Neural progenitor cell (in vitro differentiated cells): Measurements from ENCODE around the gene SPINT3. TPM values are rescaled to one million over a fixed set of nuclear protein-coding genes. Genes with fewer than 3 reads are reported as not detected.

Experiments
- DNase-seq: peaks from one replicate; pipeline ENCODE4 v3.0.0-alpha.2; 2016; ENCODE audit warnings: low spot score
- H2AFZ ChIP-seq: fragments of 200-600 bp; sonication (generic); replicated peaks from 2 replicates; pipeline ENCODE4 v1.6.1; 2016; ENCODE audit warnings: antibody characterized with exemption
- H3F3A ChIP-seq: fragments of 200-600 bp; sonication (generic); 2 replicates; pipeline ENCODE4 v1.6.1; 2016; ENCODE audit warnings: antibody characterized with exemption, low read depth
- H3K27ac ChIP-seq: fragments of 200-600 bp; sonication (generic); 2 replicates; pipeline ENCODE4 v1.5.1; 2016; ENCODE audit warnings: mild to moderate bottlenecking
- H3K27me3 ChIP-seq: fragments of 200-600 bp; sonication (generic); 2 replicates; pipeline ENCODE4 v1.6.1; 2016; ENCODE audit warnings: mild to moderate bottlenecking, moderate library complexity
- H3K36me3 ChIP-seq: fragments of 200-600 bp; sonication (generic); 2 replicates; pipeline ENCODE4 v1.5.1; 2016
- H3K4me1 ChIP-seq: fragments of 200-600 bp; sonication (generic); 2 replicates; pipeline ENCODE4 v1.6.1; 2016; ENCODE audit warnings: mixed run types
- H3K4me2 ChIP-seq: fragments of 200-600 bp; sonication (generic); 2 replicates; pipeline ENCODE4 v1.6.1; 2016
- H3K4me3 ChIP-seq: fragments of 200-600 bp; sonication (generic); 2 replicates; pipeline ENCODE4 v1.5.1; 2016
- H3K79me2 ChIP-seq: fragments of 200-600 bp; sonication (generic); 2 replicates; pipeline ENCODE4 v1.6.1; 2016; ENCODE audit warnings: low read depth
- H3K9ac ChIP-seq: fragments of 200-600 bp; sonication (generic); 2 replicates; pipeline ENCODE4 v1.6.1; 2016
- H3K9me3 ChIP-seq: fragments of 200-600 bp; sonication (generic); 2 replicates; pipeline ENCODE4 v1.5.1; 2016; ENCODE audit warnings: low read depth
- H4K20me1 ChIP-seq: fragments of 200-600 bp; sonication (generic); 2 replicates; pipeline ENCODE4 v1.6.1; 2016; ENCODE audit warnings: low read depth
- H3K27ac Mint-ChIP-seq: 3 replicates; pipeline ENCODE4 v1.8.0; 2021; ENCODE audit warnings: mixed read lengths
- H3K27me3 Mint-ChIP-seq: 2 replicates; pipeline ENCODE4 v1.8.0; 2022; ENCODE audit warnings: low read depth, mild to moderate bottlenecking, inconsistent platforms, moderate library complexity, mixed read lengths; ENCODE audit not compliant: insufficient read depth
- H3K36me3 Mint-ChIP-seq: 3 replicates; pipeline ENCODE4 v1.8.0; 2021; ENCODE audit warnings: mixed read lengths
- H3K4me1 Mint-ChIP-seq: 3 replicates; pipeline ENCODE4 v1.8.0; 2021; ENCODE audit warnings: mixed read lengths
- H3K4me3 Mint-ChIP-seq: 3 replicates; pipeline ENCODE4 v1.8.0; 2021; ENCODE audit warnings: mild to moderate bottlenecking, moderate library complexity, mixed read lengths
- H3K9me3 Mint-ChIP-seq: 3 replicates; pipeline ENCODE4 v1.8.0; 2020; ENCODE audit warnings: mixed read lengths
- EZH2 ChIP-seq: fragments of 200-600 bp; sonication (generic); IDR thresholded peaks from 2 replicates; pipeline ENCODE4 v1.6.1; 2017; ENCODE audit warnings: antibody characterized with exemption, mild to moderate bottlenecking, moderate library complexity
- EZH2phosphoT487 ChIP-seq: fragments of 200-600 bp; sonication (generic); IDR thresholded peaks from 2 replicates; pipeline ENCODE4 v1.6.1; 2017; ENCODE audit warnings: antibody characterized with exemption
- total RNA-seq: library from RNA; depleted of rRNA; stranded (reverse); fragments of >200 nt; gene quantifications from 2 replicates; pipeline ENCODE4 v1.2.3, GENCODE V29; 2015; ENCODE audit warnings: low replicate concordance
- TF ChIP-seq, protein P1 (sequence below): fragments of 200-600 bp; sonication (generic); IDR thresholded peaks from 2 replicates; pipeline ENCODE4 v1.5.1; 2017; ENCODE audit warnings: antibody characterized with exemption, mild to moderate bottlenecking

Gene SPINT3
- total RNA-seq, 1 donor from 2014 or later = not detected

DNA sequence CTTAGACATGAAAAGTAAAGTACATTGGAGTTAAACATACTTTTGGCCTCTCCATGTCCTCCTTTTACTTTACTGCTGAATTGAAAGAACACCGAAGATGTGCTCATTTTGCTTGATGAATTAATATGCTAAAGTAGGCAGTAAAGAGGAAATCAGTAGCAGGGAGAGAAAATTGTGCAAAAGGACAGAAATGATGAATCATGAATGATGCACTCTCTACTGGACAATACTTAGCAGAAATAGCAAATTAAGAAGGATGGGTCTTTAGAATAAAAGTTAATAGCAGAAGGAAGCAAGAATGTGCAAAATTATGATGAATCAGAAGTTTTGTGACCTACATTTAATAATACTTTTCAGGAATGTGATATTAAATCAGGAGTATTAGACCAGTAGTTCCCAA lies 8.4 kb upstream of the SPINT3 start:
- Histone ChIP-seq H3K4me3 (no peak overlapping the region), H3K27ac (no peak overlapping the region), H3K4me2 (no peak overlapping the region), H3K79me2 (no peaks in the 10 kb centered on the region), H3K9ac (no peak overlapping the region), H4K20me1 (no peaks in the 10 kb centered on the region), H3K27me3 (peaks cover 15% of the 10 kb centered on the region), H3K36me3 (no peaks in the 10 kb centered on the region), H3K9me3 (no peaks in the 10 kb centered on the region), H3K4me1 (no peaks in the 10 kb centered on the region), H2AFZ (no peak overlapping the region), H3F3A (no peaks in the 10 kb centered on the region)
- H3K4me3 Mint-ChIP-seq = no peak overlapping the region
- no peaks in the 10 kb centered on the region for H3K4me1 Mint-ChIP-seq
- no peaks in the 10 kb centered on the region for H3K9me3 Mint-ChIP-seq
- H3K27ac Mint-ChIP-seq = no peak overlapping the region
- H3K27me3 Mint-ChIP-seq = peaks cover 4% of the 10 kb centered on the region
- no peak for DNase-seq
- no peaks in the 10 kb centered on the region for H3K36me3 Mint-ChIP-seq
- TF ChIP-seq, protein P1, sequence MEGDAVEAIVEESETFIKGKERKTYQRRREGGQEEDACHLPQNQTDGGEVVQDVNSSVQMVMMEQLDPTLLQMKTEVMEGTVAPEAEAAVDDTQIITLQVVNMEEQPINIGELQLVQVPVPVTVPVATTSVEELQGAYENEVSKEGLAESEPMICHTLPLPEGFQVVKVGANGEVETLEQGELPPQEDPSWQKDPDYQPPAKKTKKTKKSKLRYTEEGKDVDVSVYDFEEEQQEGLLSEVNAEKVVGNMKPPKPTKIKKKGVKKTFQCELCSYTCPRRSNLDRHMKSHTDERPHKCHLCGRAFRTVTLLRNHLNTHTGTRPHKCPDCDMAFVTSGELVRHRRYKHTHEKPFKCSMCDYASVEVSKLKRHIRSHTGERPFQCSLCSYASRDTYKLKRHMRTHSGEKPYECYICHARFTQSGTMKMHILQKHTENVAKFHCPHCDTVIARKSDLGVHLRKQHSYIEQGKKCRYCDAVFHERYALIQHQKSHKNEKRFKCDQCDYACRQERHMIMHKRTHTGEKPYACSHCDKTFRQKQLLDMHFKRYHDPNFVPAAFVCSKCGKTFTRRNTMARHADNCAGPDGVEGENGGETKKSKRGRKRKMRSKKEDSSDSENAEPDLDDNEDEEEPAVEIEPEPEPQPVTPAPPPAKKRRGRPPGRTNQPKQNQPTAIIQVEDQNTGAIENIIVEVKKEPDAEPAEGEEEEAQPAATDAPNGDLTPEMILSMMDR = no peak
- no peak for TF ChIP-seq EZH2phosphoT487
- no peak for TF ChIP-seq EZH2

DNA sequence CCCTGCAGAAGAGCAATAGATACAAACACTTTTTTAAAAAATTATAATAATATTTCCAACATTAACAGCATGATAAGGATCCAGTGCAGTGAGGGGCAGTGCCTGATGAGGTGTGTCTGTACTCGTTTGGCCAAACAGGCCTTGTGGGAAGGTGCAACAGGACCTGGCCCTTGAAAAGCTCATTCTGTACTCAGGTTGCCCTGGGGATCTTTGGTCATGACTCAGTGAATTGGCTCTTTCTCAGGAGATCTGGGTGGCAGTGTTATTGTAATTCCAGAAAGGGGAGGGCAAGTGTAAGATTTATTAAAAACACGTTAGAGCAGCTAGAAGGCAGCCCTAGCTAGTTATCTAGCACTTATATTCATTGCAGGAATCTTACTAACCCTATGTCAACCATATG lies 2.9 kb upstream of the SPINT3 start:
- Mint-ChIP-seq H3K4me1 (no peaks in the 10 kb centered on the region), H3K9me3 (no peaks in the 10 kb centered on the region), H3K4me3 (no peak overlapping the region), H3K27me3 (peaks cover 5% of the 10 kb centered on the region), H3K36me3 (no peaks in the 10 kb centered on the region), H3K27ac (no peak overlapping the region)
- Histone ChIP-seq H3K9me3 (no peaks in the 10 kb centered on the region), H3K79me2 (no peaks in the 10 kb centered on the region), H3K27ac (no peak overlapping the region), H3K27me3 (peaks cover 6% of the 10 kb centered on the region), H3K4me2 (no peak overlapping the region), H3K4me1 (no peaks in the 10 kb centered on the region), H2AFZ (no peak overlapping the region), H3K36me3 (no peaks in the 10 kb centered on the region), H4K20me1 (no peaks in the 10 kb centered on the region), H3F3A (no peaks in the 10 kb centered on the region), H3K9ac (no peak overlapping the region), H3K4me3 (no peak overlapping the region)
- no peak for DNase-seq
- TF ChIP-seq, protein P1 = no peak
- TF ChIP-seq EZH2phosphoT487 (no peak), EZH2 (no peak)

DNA sequence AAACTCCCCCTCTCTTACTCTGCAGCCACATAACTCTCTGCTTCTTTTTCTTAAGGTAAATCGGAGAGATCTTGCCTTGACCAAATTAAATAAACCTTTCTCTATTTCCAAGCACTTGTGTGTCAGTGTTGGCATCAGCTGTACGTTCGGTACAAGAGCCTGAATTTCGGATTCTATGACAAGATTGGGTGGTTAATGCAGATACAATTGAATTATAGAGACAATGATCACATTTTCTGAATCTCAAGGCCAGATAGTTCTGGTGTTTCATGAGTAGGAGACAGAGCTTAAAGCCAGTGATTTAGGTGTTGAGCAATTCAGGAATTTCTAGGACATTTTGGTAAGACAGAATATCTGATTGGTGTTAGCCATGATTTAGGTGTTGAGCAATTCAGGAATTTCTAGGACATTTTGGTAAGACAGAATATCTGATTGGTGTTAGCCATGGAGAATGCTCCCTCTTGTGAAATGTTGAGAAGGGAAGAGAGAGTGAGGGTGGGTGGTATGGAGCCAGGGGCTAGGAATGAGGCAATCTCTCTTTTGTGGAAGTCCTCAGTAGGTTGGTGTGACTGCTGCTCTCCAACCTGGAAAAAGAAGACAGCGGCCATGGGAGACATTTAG lies 5.1 kb downstream of the SPINT3 start:
- Histone ChIP-seq H3K79me2 (no peaks in the 10 kb centered on the region), H3K27ac (no peak overlapping the region), H3K9me3 (no peaks in the 10 kb centered on the region), H2AFZ (no peak overlapping the region), H3F3A (no peaks in the 10 kb centered on the region), H4K20me1 (no peaks in the 10 kb centered on the region), H3K36me3 (no peaks in the 10 kb centered on the region), H3K4me3 (no peak overlapping the region), H3K9ac (no peak overlapping the region), H3K4me1 (no peaks in the 10 kb centered on the region), H3K27me3 (no peaks in the 10 kb centered on the region), H3K4me2 (no peak overlapping the region)
- Mint-ChIP-seq H3K27ac (no peak overlapping the region), H3K27me3 (peaks cover 8% of the 10 kb centered on the region), H3K4me1 (no peaks in the 10 kb centered on the region), H3K4me3 (no peak overlapping the region), H3K9me3 (no peaks in the 10 kb centered on the region), H3K36me3 (no peaks in the 10 kb centered on the region)
- no peak for DNase-seq
- TF ChIP-seq EZH2 = no peak
- no peak for TF ChIP-seq EZH2phosphoT487
- TF ChIP-seq, protein P1 = no peak
